Trophoblast cell (in vitro differentiated cells and primary cell): ENCODE measurements around the gene ARFGAP2.

Source experiments
- DNase-seq, 2 donors: peaks; one replicate each; pipeline ENCODE4 v3.0.0-alpha.2; 2016
- H2AFZ ChIP-seq: 2 replicates; pipeline ENCODE4 v1.6.1; 2013; ENCODE audit warnings: low read length, moderate library complexity, mild to moderate bottlenecking; ENCODE audit not compliant: insufficient read depth, poor library complexity
- H2AK5ac ChIP-seq: 2 replicates; pipeline ENCODE4 v1.6.1; 2013; ENCODE audit warnings: mild to moderate bottlenecking, low read length
- H2BK120ac ChIP-seq: 2 replicates; pipeline ENCODE4 v1.6.1; 2013; ENCODE audit warnings: low read length, mild to moderate bottlenecking, moderate library complexity; ENCODE audit not compliant: insufficient read depth, poor library complexity
- H2BK12ac ChIP-seq: 2 replicates; pipeline ENCODE4 v1.6.1; 2013; ENCODE audit warnings: mild to moderate bottlenecking, low read length, moderate library complexity
- H2BK5ac ChIP-seq: 2 replicates; pipeline ENCODE4 v1.6.1; 2013; ENCODE audit warnings: low read length, low read depth, moderate library complexity, mild to moderate bottlenecking; ENCODE audit not compliant: poor library complexity
- H3K14ac ChIP-seq: 2 replicates; pipeline ENCODE4 v1.6.1; 2013; ENCODE audit warnings: mild to moderate bottlenecking, low read length
- H3K18ac ChIP-seq: 2 replicates; pipeline ENCODE4 v1.6.1; 2013; ENCODE audit warnings: mild to moderate bottlenecking, low read length
- H3K23ac ChIP-seq: 2 replicates; pipeline ENCODE4 v1.6.1; 2013; ENCODE audit warnings: low read length
- H3K27ac ChIP-seq: 2 replicates; pipeline ENCODE4 v1.5.1; 2013; ENCODE audit warnings: low read depth, mild to moderate bottlenecking, inconsistent platforms, low read length, moderate library complexity
- H3K27me3 ChIP-seq: 2 replicates; pipeline ENCODE4 v1.6.1; 2013; ENCODE audit warnings: inconsistent platforms, mild to moderate bottlenecking, low read length, moderate library complexity; ENCODE audit not compliant: insufficient read depth
- H3K36me3 ChIP-seq, 2 experiments: 1 replicate in 1 of 2; 2 replicates in 1 of 2; pipeline ENCODE4 v1.6.1; 2013; ENCODE audit warnings: low read length in 2 of 2, mild to moderate bottlenecking in 2 of 2, moderate library complexity in 1 of 2; ENCODE audit not compliant: insufficient read depth in 2 of 2, control insufficient read depth in 1 of 2
- H3K4ac ChIP-seq: 2 replicates; pipeline ENCODE4 v1.6.1; 2013; ENCODE audit warnings: low read depth, mild to moderate bottlenecking, low read length, moderate library complexity
- H3K4me1 ChIP-seq, 2 experiments: 1 replicate in 1 of 2; 2 replicates in 1 of 2; pipeline ENCODE4 v1.6.1; 2013; ENCODE audit warnings: low read length in 2 of 2, mild to moderate bottlenecking in 2 of 2, moderate library complexity in 1 of 2; ENCODE audit not compliant: insufficient read depth in 2 of 2, control insufficient read depth in 1 of 2
- H3K4me2 ChIP-seq: 2 replicates; pipeline ENCODE4 v1.6.1; 2013; ENCODE audit warnings: inconsistent platforms, mild to moderate bottlenecking, low read length, moderate library complexity
- H3K4me3 ChIP-seq: 2 replicates; pipeline ENCODE4 v1.5.1; 2013; ENCODE audit warnings: mild to moderate bottlenecking, low read depth, low read length, inconsistent platforms
- H3K79me1 ChIP-seq: one replicate; pipeline ENCODE4 v1.6.1; 2013; ENCODE audit warnings: low read length
- H3K79me2 ChIP-seq: 2 replicates; pipeline ENCODE4 v1.6.1; 2013; ENCODE audit warnings: low read length, mild to moderate bottlenecking; ENCODE audit not compliant: control insufficient read depth, insufficient read depth, poor library complexity
- H3K9ac ChIP-seq: 2 replicates; pipeline ENCODE4 v1.6.1; 2013; ENCODE audit warnings: mild to moderate bottlenecking, low read length
- H3K9me3 ChIP-seq: 2 replicates; pipeline ENCODE4 v1.6.1; 2013; ENCODE audit warnings: low read depth, mild to moderate bottlenecking, control low read depth, inconsistent platforms, low read length; ENCODE audit not compliant: insufficient read depth
- H4K12ac ChIP-seq: 2 replicates; pipeline ENCODE4 v1.6.1; 2013; ENCODE audit warnings: low read depth, mild to moderate bottlenecking, low read length, moderate library complexity
- H4K8ac ChIP-seq: 2 replicates; pipeline ENCODE4 v1.6.1; 2013; ENCODE audit warnings: low read depth, mild to moderate bottlenecking, low read length, moderate library complexity
- H4K91ac ChIP-seq: one replicate; pipeline ENCODE4 v1.6.1; 2013; ENCODE audit warnings: low read depth, mild to moderate bottlenecking, low read length, moderate library complexity
- WGBS: extraction: QIAGEN DNeasy Blood & Tissue Kit; methylation state at CpG from one replicate; pipeline ENCODE4 v1.1.7; 2013; ENCODE audit warnings: missing lambda C conversion rate; ENCODE audit not compliant: insufficient read length, insufficient coverage; ENCODE audit errors: extremely low coverage; 5-methylcytosine and 5-hydroxymethylcytosine counted together

The ARFGAP2 gene

DNA sequence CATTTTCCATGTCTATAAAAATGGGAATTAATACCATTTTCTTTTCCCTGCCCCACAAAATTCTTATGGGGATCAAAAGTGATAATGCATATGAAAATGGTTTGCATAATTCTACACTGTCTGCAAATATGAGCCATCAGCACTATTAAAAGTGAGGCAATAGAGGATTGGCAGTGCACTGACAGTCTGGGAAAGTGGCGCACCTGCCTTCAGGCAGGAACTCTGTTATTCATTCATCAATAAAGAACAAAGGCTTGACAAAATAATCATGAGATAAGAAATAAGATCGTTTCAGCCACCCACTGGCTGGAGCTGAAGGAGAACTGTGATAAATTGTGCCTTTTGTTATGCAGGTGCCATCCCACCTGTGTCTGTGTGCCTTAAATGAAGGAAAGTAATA, 49.5 kb downstream of the ARFGAP2 start:
- H3K9me3 ChIP-seq = no peaks in the 10 kb centered on the region
- H2AK5ac ChIP-seq = no peak overlapping the region
- H3K4me2 ChIP-seq = no peak overlapping the region
- H3K36me3 ChIP-seq = no peaks in the 10 kb centered on the region
- no peak overlapping the region for H2BK12ac ChIP-seq
- H3K4me1 ChIP-seq = no peaks in the 10 kb centered on the region
- no peaks in the 10 kb centered on the region for H3K27me3 ChIP-seq
- no peak overlapping the region for H3K4ac ChIP-seq
- H4K12ac ChIP-seq = no peak overlapping the region
- no peaks in the 10 kb centered on the region for H3K79me2 ChIP-seq
- no peak overlapping the region for H4K91ac ChIP-seq
- H3K4me3 ChIP-seq = no peak overlapping the region
- no peak for DNase-seq
- no peak overlapping the region for H2BK5ac ChIP-seq
- H3K27ac ChIP-seq = no peak overlapping the region
- H3K79me1 ChIP-seq = no peaks in the 10 kb centered on the region
- no peak overlapping the region for H3K14ac ChIP-seq
- H4K8ac ChIP-seq = no peak overlapping the region
- H3K9ac ChIP-seq = no peak overlapping the region
- WGBS = no CpG with 5 or more reads among the region's 2 CpGs
- H2AFZ ChIP-seq = no peak overlapping the region
- H3K23ac ChIP-seq = no peak overlapping the region
- H3K18ac ChIP-seq = no peak overlapping the region
- no peak overlapping the region for H2BK120ac ChIP-seq

DNA sequence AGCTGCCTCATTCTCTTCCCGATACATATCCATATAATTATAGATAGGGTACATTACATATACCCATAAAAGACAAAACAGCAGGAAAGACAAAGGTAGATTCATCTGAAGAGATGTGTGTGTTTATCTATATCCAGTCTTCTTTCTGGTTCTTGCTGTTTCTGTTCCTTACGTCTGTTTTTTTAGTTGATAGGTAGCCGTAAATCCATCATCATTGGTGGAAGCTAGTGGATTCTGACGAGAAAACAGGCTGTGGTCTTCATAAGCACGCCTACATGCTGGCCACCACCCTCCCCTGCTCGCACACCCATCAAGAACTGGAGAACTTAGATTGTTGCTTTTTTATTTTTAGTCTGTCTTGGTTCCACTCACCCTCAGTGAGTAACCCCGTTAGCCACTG, 51.6 kb downstream of the ARFGAP2 start:
- Histone ChIP-seq H3K79me2 (no peaks in the 10 kb centered on the region), H2AFZ (no peak overlapping the region), H3K14ac (no peak overlapping the region), H2BK12ac (no peak overlapping the region), H3K4ac (no peak overlapping the region), H3K79me1 (no peaks in the 10 kb centered on the region), H3K23ac (no peak overlapping the region), H3K9me3 (no peaks in the 10 kb centered on the region), H4K8ac (no peak overlapping the region), H2BK5ac (no peak overlapping the region), H3K9ac (no peak overlapping the region), H2BK120ac (no peak overlapping the region), H4K91ac (no peak overlapping the region), H3K36me3 (no peaks in the 10 kb centered on the region), H3K4me3 (no peak overlapping the region), H3K4me2 (no peak overlapping the region), H4K12ac (no peak overlapping the region), H3K27ac (no peak overlapping the region), H3K27me3 (no peaks in the 10 kb centered on the region), H3K4me1 (no peaks in the 10 kb centered on the region), H2AK5ac (no peak overlapping the region), H3K18ac (no peak overlapping the region)
- no CpG with 5 or more reads among the region's 7 CpGs for WGBS
- no peak for DNase-seq

DNA sequence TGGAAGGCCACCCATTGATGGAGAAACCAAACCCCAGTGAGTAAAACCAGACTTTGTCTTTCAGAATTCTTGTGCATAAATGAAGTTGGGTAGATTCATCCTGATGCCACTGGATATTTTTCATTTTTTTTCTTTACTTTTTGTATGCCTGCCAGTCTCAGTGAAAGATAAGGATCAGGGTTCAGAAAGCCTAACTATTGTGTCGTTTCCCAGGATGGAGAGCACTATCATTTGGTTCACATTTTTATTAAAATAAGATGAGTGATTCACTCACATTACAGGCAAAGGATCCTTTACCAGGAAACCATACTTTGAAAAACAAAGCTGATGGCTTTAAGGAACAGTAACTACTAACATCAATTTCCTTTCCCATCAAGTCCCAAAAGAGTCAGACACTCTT, 52.0 kb downstream of the ARFGAP2 start:
- Histone ChIP-seq H3K36me3 (no peaks in the 10 kb centered on the region), H3K18ac (no peak overlapping the region), H3K4ac (no peak overlapping the region), H2BK120ac (no peak overlapping the region), H3K27me3 (no peaks in the 10 kb centered on the region), H4K12ac (no peak overlapping the region), H3K4me1 (no peaks in the 10 kb centered on the region), H4K8ac (no peak overlapping the region), H3K9me3 (no peaks in the 10 kb centered on the region), H2AFZ (no peak overlapping the region), H3K4me3 (no peak overlapping the region), H2AK5ac (no peak overlapping the region), H3K9ac (no peak overlapping the region), H3K79me2 (no peaks in the 10 kb centered on the region), H3K27ac (no peak overlapping the region), H4K91ac (no peak overlapping the region), H3K23ac (no peak overlapping the region), H3K14ac (no peak overlapping the region), H2BK12ac (no peak overlapping the region), H3K79me1 (no peaks in the 10 kb centered on the region), H3K4me2 (no peak overlapping the region), H2BK5ac (no peak overlapping the region)
- no CpG with 5 or more reads among the region's 1 CpG for WGBS
- no peak for DNase-seq

DNA sequence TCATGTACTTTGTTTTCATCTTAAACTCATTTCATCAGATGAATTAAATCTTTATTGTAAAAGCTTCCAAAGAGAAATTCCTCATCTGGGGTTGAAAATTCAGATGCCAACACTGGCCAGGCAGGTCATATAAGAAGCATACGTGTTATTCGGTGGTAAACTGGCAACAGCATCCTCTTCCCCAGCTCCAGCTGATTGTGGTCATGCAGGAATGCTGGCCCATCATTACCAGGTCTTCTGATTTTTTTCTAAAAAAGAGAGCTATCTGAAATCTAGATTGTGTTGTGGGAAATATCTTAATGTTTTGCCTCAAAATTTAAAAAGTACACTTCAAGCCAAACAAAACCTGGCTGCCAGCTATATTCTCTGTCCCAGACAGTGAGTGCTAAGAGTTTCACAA, 53.6 kb downstream of the ARFGAP2 start:
- Histone ChIP-seq H2BK120ac (no peak overlapping the region), H2AFZ (no peak overlapping the region), H3K9ac (no peak overlapping the region), H3K4ac (no peak overlapping the region), H2BK12ac (no peak overlapping the region), H3K18ac (no peak overlapping the region), H3K79me2 (no peaks in the 10 kb centered on the region), H3K23ac (no peak overlapping the region), H3K14ac (no peak overlapping the region), H3K4me1 (no peaks in the 10 kb centered on the region), H3K4me2 (no peak overlapping the region), H3K27ac (no peak overlapping the region), H3K36me3 (no peaks in the 10 kb centered on the region), H4K12ac (no peak overlapping the region), H3K27me3 (no peaks in the 10 kb centered on the region), H3K9me3 (peaks cover 3% of the 10 kb centered on the region), H2AK5ac (no peak overlapping the region), H4K8ac (no peak overlapping the region), H3K79me1 (no peaks in the 10 kb centered on the region), H2BK5ac (no peak overlapping the region), H3K4me3 (no peak overlapping the region), H4K91ac (no peak overlapping the region)
- no CpG with 5 or more reads among the region's 2 CpGs for WGBS
- no peak for DNase-seq
